ENCODE data around the gene B4GALT1. TPM values are rescaled to one million over a fixed set of nuclear protein-coding genes. Genes with fewer than 3 reads are reported as not detected.
A peak's percentile ranks its signal among the peaks of the same experiment; 100 is the strongest.

The B4GALT1 gene
- total and polyA plus RNA-seq, 4 donors: 27.2 to 130 (median 86.2) TPM

DNA sequence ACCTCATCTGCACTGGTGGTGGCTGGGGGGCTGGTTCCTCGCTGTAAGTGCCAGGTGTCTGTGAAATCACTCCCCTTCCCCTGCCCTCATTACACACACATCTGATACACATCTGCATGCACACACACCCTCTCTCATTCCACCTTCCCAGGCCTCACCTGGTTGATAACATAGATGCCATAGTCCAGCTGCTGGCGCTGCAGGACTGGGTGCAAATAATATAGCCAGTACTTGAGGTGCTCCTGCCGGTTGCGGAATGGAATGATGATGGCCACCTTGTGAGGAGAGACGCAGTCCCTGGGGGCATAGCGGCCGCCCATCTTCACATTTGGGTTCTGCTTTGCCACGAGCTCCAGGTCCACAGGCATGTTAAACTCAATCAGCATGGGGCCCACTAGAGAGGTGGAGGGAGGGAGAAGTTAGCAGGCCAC, 32.1 kb downstream of the B4GALT1 start:
- no peaks in the 10 kb centered on the region for H3K9me3 ChIP-seq (ENCODE audit: control insufficient read depth in 4 of 4, insufficient read depth in 3 of 4, low read length in 3 of 4)

DNA sequence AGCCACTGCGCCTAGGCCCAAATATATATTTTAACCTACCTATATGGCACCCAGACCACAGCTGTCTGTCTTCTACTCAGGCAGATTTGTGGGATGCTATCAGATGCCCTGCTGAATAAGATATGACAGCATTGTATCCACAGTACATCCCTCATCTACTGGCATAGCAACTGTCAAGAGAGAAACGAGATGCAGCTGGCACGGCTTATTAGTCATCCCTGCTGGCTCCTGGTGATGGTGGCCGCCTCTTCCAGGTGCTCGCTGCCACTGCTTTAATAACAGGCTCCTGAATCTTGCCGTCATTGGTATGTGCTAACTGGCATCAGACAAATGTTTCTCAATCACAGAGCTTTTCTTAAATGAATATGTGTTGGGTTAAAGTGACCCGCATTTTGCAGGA, 34.0 kb downstream of the B4GALT1 start:
- Histone ChIP-seq H3K27ac (ENCODE audit: low read depth in 1 of 2, low read length in 1 of 2) (no peak overlapping the region), H3K27me3 (ENCODE audit: control insufficient read depth in 3 of 3, insufficient read depth in 3 of 3, low read length in 2 of 3) (no peaks in the 10 kb centered on the region), H3K9me3 (ENCODE audit: control insufficient read depth in 4 of 4, insufficient read depth in 3 of 4, low read length in 3 of 4) (no peaks in the 10 kb centered on the region), H3K4me1 (ENCODE audit: control insufficient read depth in 5 of 5, insufficient read depth in 5 of 5, low read length in 5 of 5) (peaks cover 4 to 42% (median 24%) of the 10 kb centered on the region in 5 donors), H3K9ac (ENCODE audit: insufficient read depth in 1 of 2, low read length in 2 of 2) (no peak overlapping the region), H3K4me3 (no peak overlapping the region), H3K36me3 (ENCODE audit: control insufficient read depth in 4 of 4, insufficient read depth in 4 of 4, low read length in 4 of 4) (peaks cover 2 to 35% (median 28%) of the 10 kb centered on the region in 4 donors)
- TF ChIP-seq, protein P1, sequence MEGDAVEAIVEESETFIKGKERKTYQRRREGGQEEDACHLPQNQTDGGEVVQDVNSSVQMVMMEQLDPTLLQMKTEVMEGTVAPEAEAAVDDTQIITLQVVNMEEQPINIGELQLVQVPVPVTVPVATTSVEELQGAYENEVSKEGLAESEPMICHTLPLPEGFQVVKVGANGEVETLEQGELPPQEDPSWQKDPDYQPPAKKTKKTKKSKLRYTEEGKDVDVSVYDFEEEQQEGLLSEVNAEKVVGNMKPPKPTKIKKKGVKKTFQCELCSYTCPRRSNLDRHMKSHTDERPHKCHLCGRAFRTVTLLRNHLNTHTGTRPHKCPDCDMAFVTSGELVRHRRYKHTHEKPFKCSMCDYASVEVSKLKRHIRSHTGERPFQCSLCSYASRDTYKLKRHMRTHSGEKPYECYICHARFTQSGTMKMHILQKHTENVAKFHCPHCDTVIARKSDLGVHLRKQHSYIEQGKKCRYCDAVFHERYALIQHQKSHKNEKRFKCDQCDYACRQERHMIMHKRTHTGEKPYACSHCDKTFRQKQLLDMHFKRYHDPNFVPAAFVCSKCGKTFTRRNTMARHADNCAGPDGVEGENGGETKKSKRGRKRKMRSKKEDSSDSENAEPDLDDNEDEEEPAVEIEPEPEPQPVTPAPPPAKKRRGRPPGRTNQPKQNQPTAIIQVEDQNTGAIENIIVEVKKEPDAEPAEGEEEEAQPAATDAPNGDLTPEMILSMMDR (IDR thresholded peaks at IDR 0.05; ENCODE audit: control extremely low read depth, extremely low read depth): no peak
- 91 to 92% methylated on average over 7 of the region's 7 CpGs for WGBS, 2 donors
- ATAC-seq (ENCODE audit: insufficient read depth, low FRiP score): no peak
- no peak for DNase-seq

More for the DNA sequence above, 32.1 kb downstream of the B4GALT1 start:
- ATAC-seq (ENCODE audit: insufficient read depth, low FRiP score) (no peak), DNase-seq (no peak)
- Histone ChIP-seq H3K27me3 (ENCODE audit: control insufficient read depth in 3 of 3, insufficient read depth in 3 of 3, low read length in 2 of 3) (no peaks in the 10 kb centered on the region), H3K36me3 (ENCODE audit: control insufficient read depth in 4 of 4, insufficient read depth in 4 of 4, low read length in 4 of 4) (peaks cover 2 to 22% (median 18%) of the 10 kb centered on the region in 4 donors), H3K27ac (ENCODE audit: low read depth in 1 of 2, low read length in 1 of 2) (peak overlapping the region in 1 of 2 donors; percentile 71), H3K4me1 (ENCODE audit: control insufficient read depth in 5 of 5, insufficient read depth in 5 of 5, low read length in 5 of 5) (peaks cover 17 to 60% (median 30%) of the 10 kb centered on the region in 5 donors), H3K4me3 (no peak overlapping the region), H3K9ac (ENCODE audit: insufficient read depth in 1 of 2, low read length in 2 of 2) (no peak overlapping the region)
- WGBS, 2 donors: 88 to 93% methylated on average over 8 of the region's 8 CpGs
- TF ChIP-seq, protein P1 (IDR thresholded peaks at IDR 0.05; ENCODE audit: control extremely low read depth, extremely low read depth): no peak

DNA sequence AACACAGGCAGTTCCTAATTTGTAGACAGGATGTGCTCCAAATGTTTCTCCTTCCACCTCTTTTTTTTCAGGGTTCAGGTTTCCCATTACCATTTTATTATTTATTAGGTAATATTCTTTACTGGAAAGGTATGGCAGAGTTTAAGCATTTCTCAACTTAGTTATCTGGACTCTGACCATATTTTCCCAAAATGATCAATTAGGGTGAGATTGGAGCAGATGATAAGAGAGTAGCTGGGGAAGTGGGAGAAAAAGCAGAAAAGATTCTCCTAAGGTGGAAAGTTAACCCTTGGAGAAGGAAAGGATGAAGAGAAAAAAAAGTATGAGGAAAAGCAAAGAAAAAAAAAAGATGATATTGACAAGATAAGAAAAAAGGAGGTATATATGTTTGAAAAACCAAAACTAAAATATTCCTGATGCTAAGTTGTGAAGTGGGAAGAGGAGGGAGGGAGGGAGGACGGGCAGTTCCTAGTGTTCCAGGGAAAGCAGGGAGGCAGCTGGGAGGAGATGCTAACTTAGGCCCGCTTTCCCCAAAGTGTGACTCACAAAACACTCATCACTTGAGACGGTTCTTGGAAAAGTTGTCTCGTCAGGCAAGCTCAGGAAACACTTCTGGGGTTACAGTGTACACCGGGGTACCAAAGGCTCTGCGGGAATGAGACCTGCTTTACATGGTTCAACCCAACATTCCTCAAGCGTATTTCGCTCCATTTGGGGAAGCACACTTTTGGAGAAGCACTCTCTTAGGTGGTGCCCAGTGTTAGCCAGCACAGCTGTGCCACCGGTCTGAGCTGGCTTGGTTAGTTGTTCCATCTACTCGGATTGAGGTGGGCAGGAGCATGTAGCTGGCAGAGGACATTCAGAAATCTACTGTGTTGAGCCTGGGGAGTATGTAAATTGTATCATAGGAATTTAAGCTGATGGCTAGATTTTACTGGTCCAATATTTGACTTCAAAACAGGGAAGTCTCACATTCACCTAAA, 35.1 kb downstream of the B4GALT1 start:
- H3K36me3 ChIP-seq (ENCODE audit: control insufficient read depth in 4 of 4, insufficient read depth in 4 of 4, low read length in 4 of 4): peaks cover 2 to 40% (median 33%) of the 10 kb centered on the region in 4 donors

More for the DNA sequence above, 35.1 kb downstream of the B4GALT1 start:
- Histone ChIP-seq H3K9ac (ENCODE audit: insufficient read depth in 1 of 2, low read length in 2 of 2) (no peak overlapping the region), H3K9me3 (ENCODE audit: control insufficient read depth in 4 of 4, insufficient read depth in 3 of 4, low read length in 3 of 4) (no peaks in the 10 kb centered on the region), H3K27ac (ENCODE audit: low read depth in 1 of 2, low read length in 1 of 2) (peak overlapping the region; percentile 1 to 15), H3K4me1 (ENCODE audit: control insufficient read depth in 5 of 5, insufficient read depth in 5 of 5, low read length in 5 of 5) (peaks cover 4 to 31% (median 21%) of the 10 kb centered on the region in 5 donors), H3K4me3 (no peak overlapping the region), H3K27me3 (ENCODE audit: control insufficient read depth in 3 of 3, insufficient read depth in 3 of 3, low read length in 2 of 3) (no peaks in the 10 kb centered on the region)
- TF ChIP-seq, protein P1 (IDR thresholded peaks at IDR 0.05; ENCODE audit: control extremely low read depth, extremely low read depth): no peak
- no peak for DNase-seq
- WGBS, 2 donors: 61 to 69% methylated on average over 10 of the region's 10 CpGs
- peak; percentile 28 for ATAC-seq (ENCODE audit: insufficient read depth, low FRiP score)
